ENCODE measurements around the gene EIF2B5. TPM values are rescaled to one million over a fixed set of nuclear protein-coding genes. Genes with fewer than 3 reads are reported as not detected.

Gene EIF2B5
- total and polyA plus RNA-seq, 2 of the 13 experiments (the other 11 are each of a cell fraction or from before 2014, with no cell fraction given): 38.4 to 60.2 TPM

- no peak; the same call in none of the 2 replicates for TF ChIP-seq PAXIP1 (CRISPR knock-in tag; conservative IDR thresholded peaks at IDR 0.05)
- no peak for TF ChIP-seq ZBTB7B (CRISPR knock-in tag; IDR thresholded peaks at IDR 0.05)
- no peak for TF ChIP-seq ZNF235 (CRISPR knock-in tag; IDR thresholded peaks at IDR 0.05; ENCODE audit: borderline replicate concordance)
- TF ChIP-seq HDAC2 (CRISPR knock-in tag; IDR thresholded peaks at IDR 0.05): no peak; the same call in 1 of the 2 replicates
- TF ChIP-seq, protein P1, sequence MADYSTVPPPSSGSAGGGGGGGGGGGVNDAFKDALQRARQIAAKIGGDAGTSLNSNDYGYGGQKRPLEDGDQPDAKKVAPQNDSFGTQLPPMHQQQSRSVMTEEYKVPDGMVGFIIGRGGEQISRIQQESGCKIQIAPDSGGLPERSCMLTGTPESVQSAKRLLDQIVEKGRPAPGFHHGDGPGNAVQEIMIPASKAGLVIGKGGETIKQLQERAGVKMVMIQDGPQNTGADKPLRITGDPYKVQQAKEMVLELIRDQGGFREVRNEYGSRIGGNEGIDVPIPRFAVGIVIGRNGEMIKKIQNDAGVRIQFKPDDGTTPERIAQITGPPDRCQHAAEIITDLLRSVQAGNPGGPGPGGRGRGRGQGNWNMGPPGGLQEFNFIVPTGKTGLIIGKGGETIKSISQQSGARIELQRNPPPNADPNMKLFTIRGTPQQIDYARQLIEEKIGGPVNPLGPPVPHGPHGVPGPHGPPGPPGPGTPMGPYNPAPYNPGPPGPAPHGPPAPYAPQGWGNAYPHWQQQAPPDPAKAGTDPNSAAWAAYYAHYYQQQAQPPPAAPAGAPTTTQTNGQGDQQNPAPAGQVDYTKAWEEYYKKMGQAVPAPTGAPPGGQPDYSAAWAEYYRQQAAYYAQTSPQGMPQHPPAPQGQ (CRISPR knock-in tag; IDR thresholded peaks at IDR 0.05; ENCODE audit: borderline replicate concordance): no peak
- TF ChIP-seq ZNF564 (CRISPR knock-in tag; IDR thresholded peaks at IDR 0.05): no peak
- peak; percentile 56; the same call in 1 of the 2 replicates for TF ChIP-seq ZBTB14 (CRISPR knock-in tag; IDR thresholded peaks at IDR 0.05)
- no peak for TF ChIP-seq FLYWCH1 (CRISPR knock-in tag; IDR thresholded peaks at IDR 0.05)
- TF ChIP-seq, protein P2, sequence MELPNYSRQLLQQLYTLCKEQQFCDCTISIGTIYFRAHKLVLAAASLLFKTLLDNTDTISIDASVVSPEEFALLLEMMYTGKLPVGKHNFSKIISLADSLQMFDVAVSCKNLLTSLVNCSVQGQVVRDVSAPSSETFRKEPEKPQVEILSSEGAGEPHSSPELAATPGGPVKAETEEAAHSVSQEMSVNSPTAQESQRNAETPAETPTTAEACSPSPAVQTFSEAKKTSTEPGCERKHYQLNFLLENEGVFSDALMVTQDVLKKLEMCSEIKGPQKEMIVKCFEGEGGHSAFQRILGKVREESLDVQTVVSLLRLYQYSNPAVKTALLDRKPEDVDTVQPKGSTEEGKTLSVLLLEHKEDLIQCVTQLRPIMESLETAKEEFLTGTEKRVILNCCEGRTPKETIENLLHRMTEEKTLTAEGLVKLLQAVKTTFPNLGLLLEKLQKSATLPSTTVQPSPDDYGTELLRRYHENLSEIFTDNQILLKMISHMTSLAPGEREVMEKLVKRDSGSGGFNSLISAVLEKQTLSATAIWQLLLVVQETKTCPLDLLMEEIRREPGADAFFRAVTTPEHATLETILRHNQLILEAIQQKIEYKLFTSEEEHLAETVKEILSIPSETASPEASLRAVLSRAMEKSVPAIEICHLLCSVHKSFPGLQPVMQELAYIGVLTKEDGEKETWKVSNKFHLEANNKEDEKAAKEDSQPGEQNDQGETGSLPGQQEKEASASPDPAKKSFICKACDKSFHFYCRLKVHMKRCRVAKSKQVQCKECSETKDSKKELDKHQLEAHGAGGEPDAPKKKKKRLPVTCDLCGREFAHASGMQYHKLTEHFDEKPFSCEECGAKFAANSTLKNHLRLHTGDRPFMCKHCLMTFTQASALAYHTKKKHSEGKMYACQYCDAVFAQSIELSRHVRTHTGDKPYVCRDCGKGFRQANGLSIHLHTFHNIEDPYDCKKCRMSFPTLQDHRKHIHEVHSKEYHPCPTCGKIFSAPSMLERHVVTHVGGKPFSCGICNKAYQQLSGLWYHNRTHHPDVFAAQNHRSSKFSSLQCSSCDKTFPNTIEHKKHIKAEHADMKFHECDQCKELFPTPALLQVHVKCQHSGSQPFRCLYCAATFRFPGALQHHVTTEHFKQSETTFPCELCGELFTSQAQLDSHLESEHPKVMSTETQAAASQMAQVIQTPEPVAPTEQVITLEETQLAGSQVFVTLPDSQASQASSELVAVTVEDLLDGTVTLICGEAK (IDR thresholded peaks at IDR 0.05): no peak
- TF ChIP-seq, protein P2 (CRISPR knock-in tag; IDR thresholded peaks at IDR 0.05): no peak; the same call in 1 of the 2 replicates
- TF ChIP-seq SUZ12 (IDR thresholded peaks at IDR 0.05; ENCODE audit: low read depth, low read length): peak; percentile 72
- no peak for TF ChIP-seq ZNF569 (CRISPR knock-in tag; IDR thresholded peaks at IDR 0.05; ENCODE audit: borderline replicate concordance)
Measured at GRCh38 chr3:184174646-184175492, 39.7 kb downstream of the EIF2B5 start, which contains the start of gene AP2M1 (continued).
